SK-N-SH (cell line): ENCODE data around the gene ANKRD44. TPM values are rescaled to one million over a fixed set of nuclear protein-coding genes. Genes with fewer than 3 reads are reported as not detected.

ENCODE experiments used
- CTCF ChIA-PET: fragments of 300-600, 350-600 bp; formaldehyde crosslinking; extraction: SDS; loops from one replicate; lab custom pipeline; 2021; lab: Yijun Ruan, JAX
- POLR2A ChIA-PET: fragments of 350-600 bp; sonication (Branson Sonifier 250); formaldehyde crosslinking; extraction: SDS; loops from one replicate; lab custom pipeline; 2020; ENCODE audit warnings: antibody characterized with exemption, inconsistent platforms; lab: Yijun Ruan, JAX
- DNase-seq: peaks from one replicate; pipeline ENCODE4 v3.0.0; 2012
- H2AFZ ChIP-seq: fragments of 200-600 bp; sonication (generic); 2 replicates; pipeline ENCODE4 v1.8.1; 2016; ENCODE audit warnings: antibody characterized with exemption, mild to moderate bottlenecking, low read depth
- H3F3A ChIP-seq: fragments of 200-600 bp; sonication (generic); replicated peaks from 2 replicates; pipeline ENCODE3; 2016; ENCODE audit warnings: antibody characterized with exemption, mild to moderate bottlenecking; ENCODE audit not compliant: insufficient read depth
- H3K27ac ChIP-seq, 2 experiments: fragments of 200-500 bp in 1 of 2; fragments of 200-600 bp in 1 of 2; sonication (Bioruptor generic) in 1 of 2; sonication (generic), shearing (Covaris generic) in 1 of 2; 2 replicates each; pipeline versions ENCODE4 v1.5.1 to v1.6.1; 2014 to 2016; ENCODE audit warnings: low read depth in 2 of 2, inconsistent platforms in 1 of 2, low read length in 1 of 2, mild to moderate bottlenecking in 1 of 2, mixed read lengths in 1 of 2
- H3K27me3 ChIP-seq: fragments of 200-600 bp; sonication (generic), shearing (Covaris generic); 2 replicates; pipeline ENCODE4 v1.6.1; 2016; ENCODE audit warnings: mixed run types; ENCODE audit not compliant: insufficient read depth
- H3K36me3 ChIP-seq, 2 experiments: fragments of 200-500 bp in 1 of 2; fragments of 200-600 bp in 1 of 2; sonication (Bioruptor generic) in 1 of 2; sonication (generic) in 1 of 2; replicated peaks in 1 of 2; 2 replicates each; pipeline versions ENCODE3 to v1.5.1; 2014 to 2016; ENCODE audit warnings: low read length in 1 of 2, mild to moderate bottlenecking in 1 of 2; ENCODE audit not compliant: insufficient read depth in 2 of 2, control insufficient read depth in 1 of 2
- H3K4me1 ChIP-seq, 2 experiments: fragments of 200-500 bp in 1 of 2; fragments of 200-600 bp in 1 of 2; sonication (Bioruptor generic) in 1 of 2; sonication (generic), shearing (Covaris generic) in 1 of 2; 2 replicates each; pipeline versions ENCODE4 v1.5.1 to v1.6.1; 2014 to 2016; ENCODE audit warnings: low read depth in 1 of 2, low read length in 1 of 2, mixed run types in 1 of 2; ENCODE audit not compliant: insufficient read depth in 2 of 2, control insufficient read depth in 1 of 2
- H3K4me2 ChIP-seq: fragments of 200-600 bp; sonication (generic), shearing (Covaris generic); 2 replicates; pipeline ENCODE4 v1.6.1; 2017; ENCODE audit warnings: mixed run types
- H3K4me3 ChIP-seq, 2 experiments: fragments of 200-500 bp in 1 of 2; fragments of 200-600 bp in 1 of 2; sonication (Bioruptor generic) in 1 of 2; sonication (generic), shearing (Covaris generic) in 1 of 2; 2 replicates each; pipeline versions ENCODE4 v1.5.1 to v1.8.1; 2014 to 2016; ENCODE audit warnings: low read depth in 2 of 2, inconsistent platforms in 1 of 2, low read length in 1 of 2, mild to moderate bottlenecking in 1 of 2, mixed read lengths in 1 of 2, moderate library complexity in 1 of 2
- H3K79me2 ChIP-seq: fragments of 200-600 bp; sonication (generic); 2 replicates; pipeline ENCODE4 v1.8.1; 2017; ENCODE audit warnings: mild to moderate bottlenecking; ENCODE audit not compliant: insufficient read depth
- H3K9ac ChIP-seq: fragments of 200-600 bp; sonication (generic); 2 replicates; pipeline ENCODE4 v1.6.1; 2017; ENCODE audit warnings: mixed run types
- H3K9me2 ChIP-seq: fragments of 200-600 bp; sonication (generic); 2 replicates; pipeline ENCODE4 v1.6.1; 2017; ENCODE audit warnings: mixed run types
- H3K9me3 ChIP-seq: fragments of 200-600 bp; sonication (generic); 2 replicates; pipeline ENCODE4 v1.6.1; 2017; ENCODE audit warnings: mixed run types, mild to moderate bottlenecking, moderate library complexity
- H4K20me1 ChIP-seq: fragments of 200-600 bp; sonication (generic); 2 replicates; pipeline ENCODE4 v1.6.1; 2017; ENCODE audit warnings: mild to moderate bottlenecking, mixed run types; ENCODE audit not compliant: insufficient read depth
- CHD2 ChIP-seq: fragments of 150-350 bp; IDR thresholded peaks from 2 replicates; pipeline ENCODE4 v1.6.1; 2018; ENCODE audit warnings: low read length; ENCODE audit not compliant: partially characterized antibody
- ELF1 ChIP-seq: IDR thresholded peaks from 2 replicates; pipeline ENCODE4 v1.4.0; 2012
- FOSL2 ChIP-seq: IDR thresholded peaks from 2 replicates; pipeline ENCODE4 v1.4.0; 2012; ENCODE audit warnings: low read depth, mild to moderate bottlenecking, moderate library complexity, borderline replicate concordance
- FOXJ3 ChIP-seq: sonication (generic); formaldehyde crosslinking; IDR thresholded peaks from 2 replicates; pipeline ENCODE4 v1.5.1; 2020; ENCODE audit warnings: mild to moderate bottlenecking, missing genetic modification reagents
- GATA2 ChIP-seq: sonication (generic); formaldehyde crosslinking; IDR thresholded peaks from 2 replicates; pipeline ENCODE4 v1.5.0; 2020; ENCODE audit warnings: mild to moderate bottlenecking, missing genetic modification reagents
- JUND ChIP-seq: IDR thresholded peaks from 2 replicates; pipeline ENCODE4 v1.4.0; 2012
- MXI1 ChIP-seq: IDR thresholded peaks from 2 replicates; pipeline ENCODE4 v1.6.1; 2012; ENCODE audit warnings: mild to moderate bottlenecking, low read depth, low read length, improper control_type of control experiment
- NRF1 ChIP-seq: IDR thresholded peaks from 2 replicates; pipeline ENCODE4 v1.6.1; 2012; ENCODE audit warnings: low read depth, mild to moderate bottlenecking, low read length
- RFX5 ChIP-seq: IDR thresholded peaks from 2 replicates; pipeline ENCODE4 v1.6.1; 2012; ENCODE audit warnings: mild to moderate bottlenecking, improper control_type of control experiment, low read length
- SIN3A ChIP-seq: IDR thresholded peaks from 2 replicates; pipeline ENCODE4 v1.6.1; 2012; ENCODE audit warnings: low read depth, mild to moderate bottlenecking, low read length, moderate library complexity, borderline replicate concordance
- SMC3 ChIP-seq: IDR thresholded peaks from 2 replicates; pipeline ENCODE4 v1.6.1; 2012; ENCODE audit warnings: low read depth, low read length, improper control_type of control experiment
- TCF12 ChIP-seq: IDR thresholded peaks from 2 replicates; pipeline ENCODE4 v1.4.0; 2012
- TEAD4 ChIP-seq: IDR thresholded peaks from 2 replicates; pipeline ENCODE4 v1.4.0; 2012; ENCODE audit warnings: mild to moderate bottlenecking, borderline replicate concordance; ENCODE audit not compliant: insufficient read depth
- USF2 ChIP-seq: fragments of 150-350 bp; IDR thresholded peaks from 2 replicates; pipeline ENCODE4 v1.6.1; 2017; ENCODE audit warnings: antibody characterized with exemption, low read length, low read depth, borderline replicate concordance
- ZBTB33 ChIP-seq: IDR thresholded peaks from 2 replicates; pipeline ENCODE4 v1.4.0; 2012; ENCODE audit warnings: low read depth, borderline replicate concordance
- WGBS: methylation state at CpG from one replicate; pipeline ENCODE4 v1.1.6; 2017; ENCODE audit warnings: low lambda C conversion rate; 5-methylcytosine and 5-hydroxymethylcytosine counted together
- polyA plus RNA-seq, 3 experiments: library from polyadenylated mRNA; depleted of rRNA; stranded (reverse); fragments of >200 nt; gene quantifications; 2 replicates each; pipeline ENCODE4 v1.2.3, GENCODE V29; 2012
- TF ChIP-seq, protein P1 (sequence below): IDR thresholded peaks from 2 replicates; pipeline ENCODE4; 2012
- TF ChIP-seq, protein P2 (sequence below): IDR thresholded peaks from 2 replicates; pipeline ENCODE4 v1.4.0; 2012; ENCODE audit warnings: low read depth
- TF ChIP-seq, protein P3 (sequence below): fragments of 150-350 bp; IDR thresholded peaks from 2 replicates; pipeline ENCODE4 v1.6.1; 2016; ENCODE audit warnings: mild to moderate bottlenecking, low read depth, low read length

ANKRD44 gene
- polyA plus RNA-seq, 1 of the 3 experiments (the other 2 are of a cell fraction) = 12.5 TPM

- no peaks in the 10 kb centered on the region for H3K9me2 ChIP-seq
- no peaks in the 10 kb centered on the region for H4K20me1 ChIP-seq
- no peak overlapping the region for H3K4me2 ChIP-seq
- H3K27ac ChIP-seq = no peak overlapping the region
- H3K79me2 ChIP-seq = no peaks in the 10 kb centered on the region
- no peak overlapping the region for H2AFZ ChIP-seq
- DNase-seq = no peak
- no peaks in the 10 kb centered on the region for H3K36me3 ChIP-seq
- ChIA-PET POLR2A (no interaction called here), CTCF (interaction anchor here (0.8 to 3.0 kb wide), 3 partner anchors 15 to 28 kb away, joined by 3 to 10 read pairs (median 4); no protein-coding TSS in a partner anchor)
- TF ChIP-seq FOXJ3 (CRISPR knock-in tag) (no peak), TCF12 (no peak), CHD2 (no peak), MXI1 (no peak), GATA2 (CRISPR knock-in tag) (no peak), FOSL2 (no peak), NRF1 (no peak), USF2 (no peak), JUND (no peak), TEAD4 (no peak), SIN3A (no peak), SMC3 (no peak)
- TF ChIP-seq, protein P1, sequence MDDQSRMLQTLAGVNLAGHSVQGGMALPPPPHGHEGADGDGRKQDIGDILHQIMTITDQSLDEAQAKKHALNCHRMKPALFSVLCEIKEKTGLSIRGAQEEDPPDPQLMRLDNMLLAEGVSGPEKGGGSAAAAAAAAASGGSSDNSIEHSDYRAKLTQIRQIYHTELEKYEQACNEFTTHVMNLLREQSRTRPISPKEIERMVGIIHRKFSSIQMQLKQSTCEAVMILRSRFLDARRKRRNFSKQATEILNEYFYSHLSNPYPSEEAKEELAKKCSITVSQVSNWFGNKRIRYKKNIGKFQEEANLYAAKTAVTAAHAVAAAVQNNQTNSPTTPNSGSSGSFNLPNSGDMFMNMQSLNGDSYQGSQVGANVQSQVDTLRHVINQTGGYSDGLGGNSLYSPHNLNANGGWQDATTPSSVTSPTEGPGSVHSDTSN = no peak
- TF ChIP-seq, protein P2, sequence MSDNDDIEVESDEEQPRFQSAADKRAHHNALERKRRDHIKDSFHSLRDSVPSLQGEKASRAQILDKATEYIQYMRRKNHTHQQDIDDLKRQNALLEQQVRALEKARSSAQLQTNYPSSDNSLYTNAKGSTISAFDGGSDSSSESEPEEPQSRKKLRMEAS = no peak
- no peak overlapping the region for H3K9ac ChIP-seq
- whole genome bisulfite sequencing = 95% methylated on average over 1 of the region's 1 CpG
- peaks cover 6 to 8% of the 10 kb centered on the region in 2 experiments; a peak in 3 of 4 replicates for H3K4me1 ChIP-seq
- no peaks in the 10 kb centered on the region for H3K27me3 ChIP-seq
- no peaks in the 10 kb centered on the region for H3F3A ChIP-seq
- no peak overlapping the region for H3K4me3 ChIP-seq
- H3K9me3 ChIP-seq = no peaks in the 10 kb centered on the region
Measured at GRCh38 chr2:197140045-197140444, 170.5 kb downstream of the ANKRD44 start.

DNA sequence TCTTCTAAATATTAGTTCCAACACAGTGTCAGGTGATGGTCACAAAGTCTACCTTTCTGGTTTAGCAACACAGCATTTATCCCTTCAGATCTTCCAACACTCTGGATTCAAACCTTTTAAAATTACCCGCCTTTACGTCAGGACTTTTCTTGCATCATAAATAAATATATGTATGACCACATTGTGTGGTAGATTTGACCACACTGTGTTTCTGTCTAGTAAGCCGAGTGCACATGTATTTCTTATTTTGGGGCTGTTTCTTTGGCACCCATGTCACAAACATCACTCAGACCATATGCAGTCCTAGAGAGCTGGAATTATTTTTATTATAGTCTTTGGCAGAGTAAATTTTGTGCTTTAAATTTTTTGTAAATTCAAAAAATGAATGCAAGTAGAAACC, 172.1 kb downstream of the ANKRD44 start:
- Histone ChIP-seq H3K4me3 (no peak overlapping the region), H3K9me2 (no peaks in the 10 kb centered on the region), H4K20me1 (no peaks in the 10 kb centered on the region), H3K27ac (no peak overlapping the region; a peak in 1 of 4 replicates), H3K79me2 (no peaks in the 10 kb centered on the region), H3K27me3 (no peaks in the 10 kb centered on the region), H3F3A (no peaks in the 10 kb centered on the region), H2AFZ (no peak overlapping the region), H3K36me3 (no peaks in the 10 kb centered on the region), H3K4me1 (peaks cover 2 to 6% of the 10 kb centered on the region in 2 experiments; a peak in 2 of 4 replicates), H3K4me2 (no peak overlapping the region), H3K9ac (no peak overlapping the region), H3K9me3 (no peaks in the 10 kb centered on the region)
- ChIA-PET POLR2A (no interaction called here), CTCF (interaction anchor here (1.3 kb wide), 1 partner anchor 25 kb away, joined by 4 read pairs; no protein-coding TSS in a partner anchor)
- DNase-seq = no peak
- 97% methylated on average over 3 of the region's 3 CpGs for WGBS
- TF ChIP-seq, protein P2 = no peak
- TF ChIP-seq ZBTB33 (no peak), ELF1 (no peak), TEAD4 (no peak), CHD2 (no peak), MXI1 (no peak), RFX5 (no peak), FOSL2 (no peak)
- TF ChIP-seq, protein P3, sequence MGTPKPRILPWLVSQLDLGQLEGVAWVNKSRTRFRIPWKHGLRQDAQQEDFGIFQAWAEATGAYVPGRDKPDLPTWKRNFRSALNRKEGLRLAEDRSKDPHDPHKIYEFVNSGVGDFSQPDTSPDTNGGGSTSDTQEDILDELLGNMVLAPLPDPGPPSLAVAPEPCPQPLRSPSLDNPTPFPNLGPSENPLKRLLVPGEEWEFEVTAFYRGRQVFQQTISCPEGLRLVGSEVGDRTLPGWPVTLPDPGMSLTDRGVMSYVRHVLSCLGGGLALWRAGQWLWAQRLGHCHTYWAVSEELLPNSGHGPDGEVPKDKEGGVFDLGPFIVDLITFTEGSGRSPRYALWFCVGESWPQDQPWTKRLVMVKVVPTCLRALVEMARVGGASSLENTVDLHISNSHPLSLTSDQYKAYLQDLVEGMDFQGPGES = no peak
